ENCODE results near the gene C1QTNF12.
A peak's percentile ranks its signal among the peaks of the same experiment; 100 is the strongest.

The C1QTNF12 gene

DNA sequence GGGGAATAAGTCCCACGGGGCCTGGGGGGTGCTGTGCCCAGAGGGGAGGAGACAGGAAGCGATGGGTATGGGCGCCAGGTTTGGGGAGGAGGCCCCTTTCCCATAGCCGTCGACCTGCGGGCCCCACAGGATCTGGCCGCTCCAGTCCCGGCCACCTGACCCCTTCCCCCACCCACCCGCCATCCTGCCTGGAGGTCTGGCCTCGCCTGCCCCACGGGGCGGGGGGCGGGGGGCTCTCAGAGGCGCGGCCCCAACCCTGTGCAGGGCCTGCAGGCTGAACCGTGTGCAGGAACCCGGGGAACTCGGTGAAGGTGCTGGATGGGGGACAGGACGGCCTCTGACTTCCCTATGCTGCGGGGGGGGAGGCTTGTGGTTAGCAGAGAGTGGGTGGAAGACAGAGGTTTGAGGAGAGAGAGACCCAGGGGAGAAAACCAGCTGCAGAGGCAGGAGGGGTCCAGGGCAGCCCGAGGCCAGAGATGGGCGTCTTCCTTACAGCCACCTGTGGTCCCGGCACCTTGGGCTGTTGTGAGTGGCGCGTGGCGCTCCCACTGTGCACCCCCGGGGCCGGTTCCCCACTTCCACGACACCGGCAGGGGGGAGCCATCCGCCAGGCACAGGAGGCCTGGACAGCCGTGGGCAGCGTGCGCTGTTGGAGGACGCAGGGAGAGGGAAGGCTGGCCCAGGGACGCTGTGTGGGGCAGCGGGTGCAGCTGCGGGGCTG, 37.6 kb downstream of the C1QTNF12 start:
- peak in 1 of 42 donors; percentile 1 for DNase-seq
- intact Hi-C loops (cut with DNase I): no loop called here

DNA sequence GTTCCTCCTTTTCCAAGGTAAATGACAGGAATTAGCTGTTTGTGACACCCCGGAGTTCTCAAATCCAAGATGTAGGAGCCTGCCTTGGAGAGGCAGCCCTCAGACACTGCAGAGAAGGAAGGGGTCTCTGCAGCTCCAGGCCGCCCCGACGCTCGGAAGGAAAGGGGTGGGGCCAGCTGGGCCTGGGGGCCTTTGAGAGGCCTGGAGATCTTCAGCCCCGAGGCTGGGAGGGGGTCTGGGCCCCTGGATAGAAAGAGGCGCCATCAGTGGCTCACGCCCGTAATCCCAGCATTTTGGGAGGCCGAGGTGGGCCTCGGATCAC, 39.0 kb downstream of the C1QTNF12 start:
- intact Hi-C loops (cut with DNase I): no loop called here

GRCh38 chr1:1206966-1207531, 39.5 kb downstream of the C1QTNF12 start:
- intact Hi-C loops (cut with DNase I): no loop called here
- no peak for DNase-seq

More for the DNA sequence above, 39.0 kb downstream of the C1QTNF12 start:
- no peak for DNase-seq

GRCh38 chr1:1206376-1206965, 40.1 kb downstream of the C1QTNF12 start, which contains the start of gene TNFRSF18:
Gene TNFRSF18 (minus strand): TSS chr1:1206592. CDS start chr1:1206571, 21 bp downstream.
- peak in 1 of 42 donors; percentile 1 for DNase-seq
- intact Hi-C loops (cut with DNase I): no loop called here

DNA sequence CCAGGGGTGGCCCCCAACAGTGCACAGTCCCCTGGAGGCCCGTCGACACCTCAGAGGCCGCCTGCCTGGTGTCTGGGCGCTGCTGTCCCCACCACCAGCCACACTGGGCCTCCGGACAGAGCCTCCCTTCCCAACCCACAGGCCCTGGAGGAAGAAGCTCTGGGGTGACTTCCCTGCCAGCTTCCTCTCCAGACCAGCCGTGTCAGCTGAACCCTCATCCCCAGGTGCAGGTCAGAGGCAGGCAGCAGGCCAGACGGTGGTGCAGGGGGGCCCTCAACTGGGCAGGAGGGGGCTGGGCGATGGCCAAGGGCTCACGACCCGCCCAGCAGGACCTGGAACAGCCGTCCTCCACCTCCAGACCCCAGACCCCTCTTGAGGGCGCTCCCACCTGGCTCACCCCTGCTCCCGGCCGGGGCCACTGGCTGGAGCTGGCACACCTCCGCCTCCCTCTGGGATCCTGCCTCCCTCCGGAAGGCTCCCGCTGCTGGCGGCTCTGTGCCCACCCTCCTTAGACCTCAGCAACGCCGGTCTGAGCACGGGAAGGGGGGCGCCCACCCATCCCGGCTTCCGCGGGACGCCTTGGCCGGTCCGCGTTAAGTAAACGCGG, 40.6 kb downstream of the C1QTNF12 start:
- intact Hi-C loops (cut with DNase I): no loop called here
- DNase-seq: peak in 1 of 42 donors; percentile 1

DNA sequence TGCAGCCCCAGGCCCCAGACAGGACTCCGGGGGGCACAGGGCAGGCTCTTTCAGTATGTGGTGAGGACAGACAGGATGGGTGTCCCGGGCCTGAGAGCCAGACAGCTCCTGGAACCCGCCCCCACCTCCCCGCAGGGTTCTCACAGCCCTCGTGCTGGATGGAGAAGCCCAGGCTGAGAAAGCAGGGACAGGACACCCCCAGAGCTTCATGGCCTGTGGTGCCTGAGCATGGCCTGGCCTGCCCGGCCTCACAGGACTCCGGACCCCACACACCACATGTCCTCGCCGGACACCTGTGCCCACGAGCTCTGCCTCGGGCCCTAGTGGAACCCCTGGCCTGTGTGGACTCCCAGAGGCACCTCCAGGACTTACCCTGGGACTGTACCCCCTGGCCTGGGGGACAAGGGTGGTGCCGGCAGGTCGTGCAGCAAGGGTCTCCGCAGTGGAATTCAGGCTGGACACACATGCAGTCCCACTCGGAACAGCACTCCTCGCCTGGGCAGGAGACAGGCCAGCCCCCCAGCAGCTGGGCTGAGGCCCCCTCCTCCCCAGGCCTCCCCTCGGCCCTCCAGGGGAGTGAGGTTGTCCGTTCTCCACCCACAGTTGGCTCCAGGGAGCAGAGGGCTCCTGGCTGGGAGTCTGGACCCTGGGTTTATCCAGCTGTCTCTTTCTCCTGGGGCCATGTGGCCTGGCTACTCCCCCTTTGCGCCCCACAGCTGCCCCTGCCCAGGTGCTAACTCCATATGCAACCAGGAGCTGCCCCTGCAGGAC, 41.3 kb downstream of the C1QTNF12 start:
- no peak for DNase-seq
- intact Hi-C loops (cut with DNase I): no loop called here

DNA sequence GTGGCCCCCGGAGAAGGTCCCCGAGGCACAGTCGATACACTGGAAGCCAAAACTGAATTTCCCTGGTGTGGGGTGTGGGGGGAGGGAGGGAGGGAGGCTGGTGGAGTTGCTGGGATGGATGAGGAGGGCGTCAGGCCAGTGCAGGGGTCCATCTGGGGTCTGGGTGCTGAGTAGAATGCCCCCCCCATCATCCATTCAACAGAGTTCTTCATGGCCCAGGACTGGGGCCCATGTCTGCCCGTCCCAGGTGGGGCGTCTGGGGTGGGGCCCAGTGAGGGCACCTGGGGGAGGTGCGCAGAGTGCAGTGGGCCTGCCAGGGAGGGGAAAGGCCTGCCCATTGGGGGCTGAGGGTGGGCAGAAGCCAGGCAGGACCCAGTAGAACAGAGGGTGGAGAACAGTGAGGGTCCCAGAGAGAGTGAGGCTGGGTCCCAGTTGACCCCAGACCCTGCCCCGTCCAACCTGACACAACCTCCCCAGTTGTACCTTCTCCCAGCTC, 42.0 kb downstream of the C1QTNF12 start:
- intact Hi-C loops (cut with DNase I): no loop called here
- DNase-seq: no peak

GRCh38 chr1:1203561-1204424, 42.7 kb downstream of the C1QTNF12 start:
- DNase-seq: no peak
- intact Hi-C loops (cut with DNase I): no loop called here

GRCh38 chr1:1202831-1203560, 43.5 kb downstream of the C1QTNF12 start:
- intact Hi-C loops (cut with DNase I): no loop called here
- no peak for DNase-seq

- intact Hi-C loops (cut with DNase I): no loop called here
- peak in 41 of 42 donors; percentile 41 to 88 (median 73) for DNase-seq
These were observed 45.4 kb downstream of the C1QTNF12 start for GRCh38 chr1:1200876-1201810.

GRCh38 chr1:1199961-1200875, 46.3 kb downstream of the C1QTNF12 start:
- DNase-seq: no peak
- intact Hi-C loops (cut with DNase I): no loop called here

DNA sequence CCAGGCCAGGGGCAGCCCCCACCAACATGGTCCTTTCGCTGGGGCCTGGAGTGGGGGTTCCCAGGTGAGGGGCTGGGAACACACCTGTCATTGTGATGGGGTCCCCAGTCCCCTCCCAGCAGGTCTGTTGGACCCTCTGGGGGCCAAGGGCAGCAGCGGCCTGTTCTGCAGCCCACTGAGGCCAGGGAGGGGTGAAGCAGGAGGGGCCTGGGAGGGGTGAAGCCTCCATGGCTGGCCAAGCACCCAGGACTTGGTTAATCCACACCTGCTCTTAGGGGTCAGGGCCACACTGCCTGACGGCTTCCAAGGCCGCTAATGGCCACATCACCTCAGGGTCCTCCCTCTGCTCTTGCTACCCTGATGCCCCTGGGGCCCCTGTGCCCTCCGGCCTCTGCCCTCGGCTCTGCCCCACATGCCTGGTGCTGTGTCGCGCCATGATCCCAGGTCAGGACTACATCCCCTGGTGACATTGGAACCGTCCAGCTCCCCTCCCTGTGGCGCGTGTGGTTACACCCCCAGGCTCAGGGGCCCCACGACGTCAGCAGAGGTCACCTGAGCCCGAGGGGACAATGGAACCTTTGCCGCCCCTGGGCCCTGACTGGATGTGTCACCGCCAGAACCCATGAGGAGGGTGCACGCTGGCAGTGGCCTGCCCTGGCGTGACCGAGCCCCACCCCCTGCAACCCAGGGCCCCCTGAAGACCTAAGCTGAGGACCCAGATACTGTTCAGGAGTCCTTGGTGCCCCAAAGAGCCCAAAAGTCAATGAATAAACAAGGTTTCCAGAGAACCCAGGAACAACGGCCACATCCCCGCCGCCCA, 47.2 kb downstream of the C1QTNF12 start:
- no peak for DNase-seq
- intact Hi-C loops (cut with DNase I): no loop called here

DNA sequence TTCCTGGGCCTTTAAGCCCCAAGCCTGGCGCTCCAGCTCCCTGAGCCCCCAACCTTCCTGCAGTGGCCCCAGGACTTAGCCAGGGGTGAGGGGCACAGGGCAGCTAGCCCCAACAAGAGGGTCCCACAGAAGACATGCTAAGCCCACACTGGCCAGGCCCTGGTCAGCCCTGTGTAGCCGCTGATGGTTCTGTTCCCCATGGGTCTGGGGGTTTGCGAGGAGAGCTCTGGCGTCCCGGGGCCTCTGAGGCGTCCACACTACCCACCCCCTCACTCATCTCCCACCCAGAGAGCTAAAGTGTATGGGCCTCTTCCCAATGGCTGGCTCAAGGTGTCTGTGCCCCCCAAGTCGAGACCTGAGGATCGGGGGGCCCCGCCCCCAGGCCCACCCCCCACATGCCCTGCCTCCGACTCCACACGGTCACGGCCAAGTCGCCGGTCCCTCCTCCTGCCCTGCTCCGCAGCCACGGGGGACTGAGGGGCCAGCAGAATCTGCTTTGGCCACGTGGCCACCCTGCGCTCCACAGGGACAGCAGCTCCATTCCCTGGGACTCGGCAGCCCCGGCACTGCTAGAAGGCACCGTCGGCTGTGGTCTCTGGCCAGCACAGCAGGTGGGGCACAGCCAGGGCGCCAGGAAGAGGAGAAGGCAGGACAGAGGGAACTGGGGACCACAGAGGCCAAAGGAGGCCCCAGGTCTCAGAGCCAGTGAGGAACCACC, 47.9 kb downstream of the C1QTNF12 start:
- no peak for DNase-seq
- intact Hi-C loops (cut with DNase I): no loop called here
